Kidney (tissue), 14 donors: ENCODE results near the gene SH2D6. TPM values are rescaled to one million over a fixed set of nuclear protein-coding genes. Genes with fewer than 3 reads are reported as not detected.

ENCODE experiments used
- DNase-seq, 5 donors: peaks; one replicate each; pipeline ENCODE4 v3.0.0-alpha.2; 2013 to 2020
- FAIRE-seq: peaks from 2 replicates; lab custom pipeline; 2012; peaks lifted over from hg19 to GRCh38; lab: Jason Lieb, UNC
- H3K27ac ChIP-seq, 2 donors: one replicate each; pipeline ENCODE4 v1.7.0; 2013; ENCODE audit warnings: low read depth in 2 of 2, low read length in 2 of 2, inconsistent platforms in 1 of 2
- H3K27me3 ChIP-seq: one replicate; pipeline ENCODE4 v1.7.1; 2013; ENCODE audit warnings: low read length, inconsistent platforms; ENCODE audit not compliant: control insufficient read depth, insufficient read depth
- H3K36me3 ChIP-seq, 3 donors: one replicate each; pipeline versions ENCODE4 v1.7.0 to v1.7.1; 2013; ENCODE audit warnings: low read length in 3 of 3, control low read depth in 1 of 3, inconsistent platforms in 1 of 3; ENCODE audit not compliant: insufficient read depth in 3 of 3, control insufficient read depth in 2 of 3
- H3K4me1 ChIP-seq, 3 donors: one replicate each; pipeline versions ENCODE4 v1.7.0 to v1.7.1; 2013; ENCODE audit warnings: low read length in 3 of 3, inconsistent platforms in 1 of 3, low read depth in 1 of 3; ENCODE audit not compliant: control insufficient read depth in 2 of 3, insufficient read depth in 2 of 3
- H3K4me3 ChIP-seq, 3 donors: one replicate each; pipeline versions ENCODE4 v1.7.0 to v1.8.1; 2013; ENCODE audit warnings: low read length in 3 of 3, control low read depth in 1 of 3, inconsistent platforms in 1 of 3
- H3K9ac ChIP-seq, 3 donors: one replicate each; pipeline versions ENCODE4 v1.7.0 to v1.7.1; 2013; ENCODE audit warnings: low read length in 3 of 3, control low read depth in 1 of 3, inconsistent platforms in 1 of 3
- H3K9me3 ChIP-seq, 3 donors: one replicate each; pipeline versions ENCODE4 v1.7.0 to v1.7.1; 2013; ENCODE audit warnings: low read length in 3 of 3, control low read depth in 1 of 3, inconsistent platforms in 1 of 3; ENCODE audit not compliant: control insufficient read depth in 2 of 3, insufficient read depth in 1 of 3
- CTCF ChIP-seq: IDR thresholded peaks from 3 replicates; pipeline ENCODE4 v1.5.1; 2012; ENCODE audit warnings: mild to moderate bottlenecking, moderate library complexity, borderline replicate concordance; ENCODE audit not compliant: insufficient read depth; ENCODE audit errors: extremely low read depth
- intact Hi-C: fragments of 100-400 bp; cut with DNase I; formaldehyde crosslinking; loops from one replicate; pipeline ENCODE4 v1.11.1; 2022
- polyA plus RNA-seq: library from polyadenylated mRNA; stranded (reverse); fragments of 350-450 nt; fragmentation: Illumina TruSeq; extraction: RNeasy Lipid Tissue Mini Kit (QIAGEN cat#74804); gene quantifications from one replicate; pipeline ENCODE4 v1.2.3, GENCODE V29; 2014; ENCODE audit warnings: low read depth, low replicate concordance; ENCODE audit not compliant: insufficient read depth
- total RNA-seq: library from RNA; stranded (reverse); fragmentation: NEBNext Ultra II Directional; extraction: Animal tissue kit (Norgen Biotek cat#: 25700); gene quantifications from one replicate; pipeline ENCODE4 v1.2.1, GENCODE V29; 2021
- donor health status: control.
- donor health status: control.
- donor health status: control.
- donor health status: control.
- donor health status: control.
- donor health status: DM: yes; HTN: yes; CAD: no.
- donor health status: Normal renal cell carcinoma (clear cell type).

Gene SH2D6
- total and polyA plus RNA-seq, 2 donors from 2014 or later = 0.98 to 3.2 TPM

DNA sequence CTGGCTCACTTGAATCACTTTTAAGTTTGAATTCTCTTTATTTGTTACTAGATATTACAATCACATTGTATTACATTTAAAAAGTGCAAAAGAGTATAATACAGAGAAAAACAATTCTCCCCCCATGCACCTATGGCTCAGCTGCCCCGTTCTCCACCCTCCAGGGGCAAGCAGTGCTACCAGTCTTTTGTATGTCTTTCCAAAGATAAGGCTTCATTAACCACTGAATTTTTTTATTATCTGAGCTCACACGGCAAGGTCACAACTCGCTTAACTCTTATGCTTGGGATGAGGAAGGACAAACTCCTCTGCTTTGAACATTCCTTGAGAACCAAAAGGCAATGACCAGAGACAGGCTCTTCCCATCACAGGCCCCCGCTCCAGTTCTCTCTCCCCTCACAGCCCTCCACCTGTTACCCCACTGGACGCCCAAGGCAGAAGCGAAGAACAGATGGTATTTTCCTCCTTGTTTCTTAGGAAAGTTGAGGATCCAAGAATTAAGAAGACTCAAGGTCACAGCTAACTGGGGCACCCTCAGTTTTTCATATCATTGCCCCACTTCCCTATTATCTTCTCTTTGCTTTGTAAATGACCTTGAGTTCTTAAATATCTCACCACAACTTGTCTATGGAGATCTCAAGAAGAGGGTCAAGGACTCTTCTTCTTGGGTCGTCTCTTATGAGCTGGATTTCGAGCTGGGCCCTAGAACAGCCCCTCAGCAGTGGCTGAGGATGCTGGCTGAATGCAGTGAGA is 30.1 kb downstream of the SH2D6 start:
- Histone ChIP-seq H3K4me3 (no peak overlapping the region), H3K9me3 (no peaks in the 10 kb centered on the region), H3K9ac (no peak overlapping the region), H3K27ac (no peak overlapping the region), H3K4me1 (no peaks in the 10 kb centered on the region), H3K27me3 (no peaks in the 10 kb centered on the region), H3K36me3 (no peaks in the 10 kb centered on the region)
- intact Hi-C loops = no loop called here
- TF ChIP-seq CTCF = no peak
- FAIRE-seq = no peak
- peak in 1 of 5 donors; percentile 32 for DNase-seq

GRCh38 chr2:85449214-85449588 is 30.7 kb downstream of the SH2D6 start:
- no peak for FAIRE-seq
- H3K9ac ChIP-seq = no peak overlapping the region

DNA sequence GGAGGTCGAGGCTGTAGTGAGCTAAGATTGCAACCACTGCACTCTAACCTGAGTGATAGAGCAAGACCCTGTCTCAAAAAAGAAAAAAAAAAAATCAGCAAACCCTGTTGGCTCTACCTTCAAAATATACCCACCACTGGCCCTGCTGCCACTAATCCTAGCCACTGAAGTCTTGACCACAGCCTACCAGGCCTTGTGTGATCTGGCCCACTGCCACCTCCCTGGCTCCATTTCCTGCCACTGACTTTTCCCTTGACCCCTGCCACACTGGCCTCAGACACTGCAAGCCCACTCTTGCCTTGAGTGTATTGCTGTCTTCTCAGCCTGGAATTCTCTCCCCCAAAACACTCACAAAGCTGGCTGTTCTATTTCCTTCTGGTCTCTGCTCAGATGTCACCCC is 33.7 kb downstream of the SH2D6 start:
- DNase-seq (peak in 1 of 5 donors; percentile 32), FAIRE-seq (no peak)
- Histone ChIP-seq H3K9ac (no peak overlapping the region), H3K9me3 (no peaks in the 10 kb centered on the region), H3K4me1 (no peaks in the 10 kb centered on the region), H3K27me3 (no peaks in the 10 kb centered on the region), H3K27ac (no peak overlapping the region), H3K4me3 (no peak overlapping the region), H3K36me3 (no peaks in the 10 kb centered on the region)
- TF ChIP-seq CTCF = no peak
- intact Hi-C loops = no loop called here

More at GRCh38 chr2:85449214-85449588, 30.7 kb downstream of the SH2D6 start:
- Histone ChIP-seq H3K4me1 (no peaks in the 10 kb centered on the region), H3K27ac (no peak overlapping the region), H3K9me3 (no peaks in the 10 kb centered on the region), H3K36me3 (no peaks in the 10 kb centered on the region), H3K27me3 (no peaks in the 10 kb centered on the region), H3K4me3 (no peak overlapping the region)
- TF ChIP-seq CTCF = no peak
- intact Hi-C loops = no loop called here
- peak in 1 of 5 donors; percentile 47 for DNase-seq

- FAIRE-seq (no peak), DNase-seq (no peak)
- Histone ChIP-seq H3K27me3 (no peaks in the 10 kb centered on the region), H3K36me3 (no peaks in the 10 kb centered on the region), H3K4me1 (no peaks in the 10 kb centered on the region), H3K4me3 (no peak overlapping the region), H3K9me3 (no peaks in the 10 kb centered on the region), H3K27ac (no peak overlapping the region), H3K9ac (no peak overlapping the region)
- intact Hi-C loops = no loop called here
- no peak for TF ChIP-seq CTCF
These were observed 35.1 kb downstream of the SH2D6 start for GRCh38 chr2:85453571-85453970.
